ENCODE measurements around the gene SYTL3.
"Not testable (repeated sequence)": the region's sequence is repeated elsewhere in the genome, so short reads cannot be mapped to it uniquely, and the experiment has no call there.

Gene SYTL3

DNA sequence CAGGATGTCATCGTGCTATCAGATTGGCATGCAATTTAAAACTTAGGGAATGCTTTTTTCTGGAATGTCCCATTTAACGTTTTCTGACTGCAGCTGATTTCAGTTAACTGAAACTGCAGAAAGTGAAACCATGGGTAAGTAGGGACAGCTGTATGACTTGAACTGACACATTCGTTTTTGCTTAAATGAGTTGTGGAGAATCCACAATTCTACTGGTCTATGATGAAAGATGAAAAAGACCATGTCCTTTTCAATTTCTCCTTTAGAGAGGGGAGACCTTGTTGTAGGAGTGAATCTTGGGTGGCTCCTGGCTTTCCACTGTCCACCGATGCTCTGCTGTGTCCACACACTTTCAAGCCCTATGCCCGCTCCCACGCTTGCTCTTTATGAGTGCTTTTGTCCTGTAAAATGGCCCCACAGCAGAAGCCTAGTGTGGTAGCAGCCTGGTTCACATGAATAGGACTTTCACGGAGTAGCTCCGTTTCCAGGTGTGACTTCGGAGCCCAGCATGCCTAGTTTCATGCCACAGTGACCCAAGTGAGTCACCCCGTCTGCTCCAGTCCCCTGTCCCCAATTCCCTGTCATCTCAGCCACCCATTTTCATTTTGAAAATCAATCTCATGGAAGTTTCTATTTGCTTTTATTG, 27.2 kb upstream of the SYTL3 start:
- no peak for DNase-seq

GRCh38 chr6:158624684-158625682, 24.9 kb upstream of the SYTL3 start:
- no peak for DNase-seq

DNA sequence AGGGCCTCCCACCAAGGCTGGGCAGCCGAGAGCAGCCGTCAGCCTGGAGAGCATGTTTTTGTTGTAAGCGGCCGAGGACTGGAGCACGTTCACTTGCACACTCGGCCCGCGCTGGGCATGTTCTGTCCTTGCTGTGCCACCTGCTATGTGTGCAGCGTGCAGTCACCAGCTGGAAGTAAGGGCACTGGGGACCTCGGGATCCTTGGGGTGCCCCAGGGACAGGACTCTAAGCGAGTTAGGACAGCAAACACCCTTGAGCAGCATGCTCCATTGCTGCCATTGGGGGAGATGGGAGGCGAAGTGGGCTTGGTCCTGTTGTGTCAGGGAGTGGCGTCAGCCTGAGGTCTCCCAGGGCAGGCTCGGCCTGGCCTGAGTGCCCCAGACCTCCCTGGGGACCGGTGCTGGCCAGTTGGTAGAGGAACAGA, 24.0 kb upstream of the SYTL3 start:
- no peak for DNase-seq

- no peak for DNase-seq
Measured at GRCh38 chr6:158626360-158627167, 23.3 kb upstream of the SYTL3 start.

GRCh38 chr6:158627168-158627939, 22.5 kb upstream of the SYTL3 start:
- no peak for DNase-seq

- DNase-seq, result no peak
Measured at GRCh38 chr6:158627940-158628211, 22.0 kb upstream of the SYTL3 start.

- no peak for DNase-seq
Measured at GRCh38 chr6:158628542-158628941, 21.3 kb upstream of the SYTL3 start.

GRCh38 chr6:158629367-158630221, 20.3 kb upstream of the SYTL3 start:
- no peak for DNase-seq

DNA sequence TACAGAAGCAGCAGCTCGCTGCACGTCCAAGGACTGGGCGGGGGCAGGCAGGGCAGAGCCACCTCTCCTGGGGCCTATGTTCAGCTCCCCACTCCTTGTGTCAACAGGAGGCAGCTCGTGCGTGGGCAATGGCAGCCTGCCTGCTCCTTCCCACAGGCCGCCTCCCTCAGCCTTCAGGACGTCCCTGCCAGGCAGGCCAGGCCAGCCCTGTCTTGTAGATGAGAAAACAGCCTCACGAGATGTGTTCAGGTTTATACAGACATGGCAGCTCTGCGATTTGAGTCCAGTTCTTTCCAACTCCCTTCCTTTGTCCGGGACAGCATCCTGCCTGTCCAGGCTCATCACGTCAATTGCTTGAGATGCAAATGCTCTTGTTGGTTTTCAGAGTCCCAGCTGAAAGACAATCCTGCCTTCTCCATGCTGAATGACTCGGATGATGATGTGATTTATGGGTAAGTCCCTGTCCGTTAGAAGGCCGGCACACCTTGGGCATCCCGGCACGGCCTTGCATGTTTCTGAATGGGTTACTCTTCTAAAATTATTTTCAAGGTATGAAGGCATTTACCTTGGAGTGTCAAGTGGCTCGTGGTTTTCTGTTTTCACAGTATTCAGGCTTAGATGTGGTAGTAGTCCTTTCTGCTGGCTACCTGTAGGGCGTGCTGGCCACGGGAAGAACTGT, 18.8 kb upstream of the SYTL3 start:
- DNase-seq, result no peak

GRCh38 chr6:158631678-158632537, 17.9 kb upstream of the SYTL3 start:
- no peak for DNase-seq

DNA sequence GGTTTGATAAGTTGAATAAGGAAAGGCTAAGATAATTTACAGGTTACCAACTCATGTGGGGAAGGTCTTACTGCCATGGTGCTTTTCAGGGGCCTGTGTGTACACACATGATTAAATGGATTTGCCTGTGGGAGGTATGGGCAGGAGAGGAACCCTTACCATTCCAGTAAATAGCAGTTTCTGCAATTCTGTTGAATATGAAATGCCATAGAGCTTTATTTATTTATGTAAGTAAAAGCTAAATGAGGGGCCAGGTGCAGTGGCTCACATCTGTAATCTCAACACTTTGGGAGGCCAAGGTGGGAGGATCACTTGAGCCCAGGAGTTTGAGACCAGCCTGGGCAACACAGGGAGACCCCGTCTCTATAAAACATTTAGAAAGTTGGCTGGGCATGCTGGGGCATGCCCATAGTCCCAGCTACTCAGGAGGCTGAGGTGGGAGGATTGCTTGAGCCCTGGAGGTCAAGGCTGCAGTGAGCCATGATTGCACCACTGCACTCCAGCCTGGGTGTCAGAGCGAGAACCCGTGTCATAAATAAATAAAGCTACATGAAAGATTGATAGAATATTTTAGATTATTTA, 17.2 kb upstream of the SYTL3 start:
- not testable (repeated sequence) for DNase-seq

DNA sequence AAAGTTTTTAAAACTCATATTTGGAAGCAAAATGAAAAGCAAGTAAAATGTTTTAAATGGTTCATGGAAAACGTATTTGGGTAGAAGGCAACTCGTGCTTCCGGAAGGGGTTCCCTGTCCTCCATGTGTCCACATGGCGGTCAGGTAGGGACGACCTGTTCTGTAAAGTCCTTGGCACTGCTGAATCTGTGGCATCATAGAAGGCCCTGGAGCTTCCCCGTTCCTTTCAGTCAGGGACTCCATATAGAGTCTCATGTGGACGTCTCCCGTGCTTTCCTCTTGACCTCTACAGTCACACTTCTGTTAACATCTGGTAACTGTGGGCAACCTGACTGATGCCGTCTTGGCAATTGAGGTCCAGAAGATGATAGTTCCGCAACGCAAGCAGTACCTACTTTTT, 16.7 kb upstream of the SYTL3 start:
- no peak for DNase-seq

DNA sequence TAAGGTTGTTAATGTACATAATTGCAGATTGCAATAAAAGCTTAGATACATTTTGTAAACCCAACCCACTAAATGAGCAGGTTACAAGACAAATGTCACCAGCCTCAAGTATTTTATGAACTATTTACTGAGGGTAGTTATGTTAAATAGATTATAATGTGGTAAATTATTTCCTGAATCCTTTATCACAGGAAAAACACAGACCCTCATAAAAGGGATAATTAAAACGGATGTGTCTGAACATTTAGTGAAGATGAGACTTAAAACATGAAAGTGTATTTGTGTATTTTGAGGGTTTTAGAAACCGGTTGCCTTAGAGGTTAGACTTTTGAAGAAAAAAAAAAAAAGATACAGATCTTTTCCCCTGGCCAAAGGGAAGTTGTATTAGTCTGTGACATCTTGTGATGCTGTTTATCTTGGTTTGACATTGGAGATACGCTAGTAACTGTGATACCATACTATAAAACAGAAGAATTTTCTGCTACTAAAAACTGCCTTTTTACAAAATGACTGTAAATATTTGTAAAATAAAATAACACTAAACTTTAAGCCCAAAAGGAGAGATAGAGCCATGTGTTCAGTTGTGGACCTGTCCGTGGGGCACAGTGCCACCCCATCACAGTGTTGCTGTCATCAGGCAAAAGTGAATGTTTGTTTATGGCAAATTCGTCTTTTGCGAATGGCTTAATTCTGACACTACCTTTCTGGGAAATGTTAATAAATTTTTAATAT, 15.0 kb upstream of the SYTL3 start:
- no peak for DNase-seq

DNA sequence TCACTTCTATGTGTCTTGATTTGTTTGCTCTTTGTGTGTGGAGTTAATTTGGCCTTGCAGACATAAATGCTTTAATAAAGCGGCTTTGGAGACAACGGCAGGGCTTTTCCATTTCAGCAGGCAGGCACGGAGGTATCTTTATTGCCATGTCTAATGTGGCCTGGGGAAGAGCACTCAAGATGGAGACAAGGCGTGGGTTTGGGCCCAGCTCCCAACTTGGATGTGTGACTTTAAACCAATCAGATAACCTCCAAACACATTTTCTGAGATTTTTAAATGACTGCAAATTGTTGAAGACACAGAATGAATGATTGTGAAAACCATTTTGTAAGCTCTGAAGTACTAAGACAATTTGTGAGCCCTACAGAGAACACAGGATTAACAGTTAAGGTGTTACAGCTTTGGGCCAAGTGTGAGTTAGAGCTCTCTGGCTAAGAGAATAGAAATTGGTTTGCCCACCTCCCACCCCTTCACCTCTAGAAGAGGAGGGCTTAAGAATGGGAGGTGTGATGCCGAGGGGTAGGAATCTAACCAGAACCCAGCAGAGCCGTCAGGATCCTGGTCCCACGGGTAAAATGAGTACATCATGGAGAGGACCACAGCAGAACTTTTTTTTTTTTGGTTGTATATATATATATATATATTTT, 14.3 kb upstream of the SYTL3 start:
- DNase-seq, result no peak

DNA sequence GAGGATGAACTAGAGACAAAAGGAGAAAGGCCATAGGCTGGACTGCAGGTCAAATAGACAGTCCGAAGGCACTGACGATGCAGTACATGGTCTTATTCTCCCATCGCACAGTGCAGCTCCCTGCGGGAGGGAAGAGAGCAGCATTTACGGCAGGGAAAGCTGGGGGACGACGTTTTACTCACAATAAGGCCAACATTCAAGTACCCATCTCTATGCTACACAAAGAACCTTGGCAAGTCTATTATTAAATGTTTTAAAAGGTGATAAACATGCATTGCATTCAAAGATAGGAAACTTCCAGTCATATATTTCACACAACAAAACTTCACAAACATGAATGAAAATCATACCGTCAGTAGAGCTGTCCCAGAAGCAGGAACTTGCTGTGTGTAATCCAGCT, 13.1 kb upstream of the SYTL3 start:
- DNase-seq, result no peak

DNA sequence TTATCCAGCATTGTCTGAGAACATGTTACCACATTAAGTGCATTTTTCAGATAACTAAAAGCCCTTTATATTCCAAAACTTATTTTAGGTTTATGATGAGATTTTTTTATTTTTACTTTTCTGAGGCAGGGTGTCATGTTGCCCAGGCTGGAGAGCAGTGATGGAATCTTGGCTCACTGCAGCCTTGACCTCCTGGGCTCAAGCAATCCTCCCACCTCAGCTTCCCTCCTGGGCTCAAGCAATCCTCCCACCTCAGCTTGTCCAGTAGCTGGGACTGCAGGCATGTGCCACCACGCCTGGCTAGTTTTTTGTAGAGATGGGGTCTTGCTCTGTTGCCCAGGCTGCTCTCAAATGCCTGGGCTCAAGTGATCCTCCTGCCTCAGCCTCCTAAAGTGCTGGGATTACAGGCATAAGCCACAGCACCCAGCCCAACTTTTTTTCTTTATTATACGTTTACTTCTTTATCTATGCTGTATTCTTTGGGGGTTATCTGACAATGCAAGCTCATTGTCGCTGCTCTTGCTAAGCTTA, 11.5 kb upstream of the SYTL3 start:
- DNase-seq, result no peak

DNA sequence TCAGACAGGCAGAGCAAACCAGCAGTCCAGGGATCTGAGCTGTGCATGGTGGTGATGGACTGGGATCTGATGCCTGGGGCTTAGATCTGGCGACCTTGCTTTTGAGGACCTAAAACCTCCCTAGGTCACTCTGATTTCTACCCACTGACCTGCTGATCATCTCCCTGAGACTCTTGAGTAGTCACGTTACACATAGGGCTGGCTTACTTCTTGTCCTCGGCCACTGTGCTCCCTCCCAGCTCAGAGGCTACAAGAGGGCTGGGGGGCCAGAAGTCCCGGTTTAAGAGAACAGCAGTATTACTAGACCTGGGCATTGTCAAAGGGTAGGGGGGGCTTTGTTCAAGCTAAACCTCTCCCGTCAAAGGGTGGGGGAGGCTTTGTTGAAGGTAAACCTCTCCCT, 10.8 kb upstream of the SYTL3 start:
- DNase-seq, result no peak

DNA sequence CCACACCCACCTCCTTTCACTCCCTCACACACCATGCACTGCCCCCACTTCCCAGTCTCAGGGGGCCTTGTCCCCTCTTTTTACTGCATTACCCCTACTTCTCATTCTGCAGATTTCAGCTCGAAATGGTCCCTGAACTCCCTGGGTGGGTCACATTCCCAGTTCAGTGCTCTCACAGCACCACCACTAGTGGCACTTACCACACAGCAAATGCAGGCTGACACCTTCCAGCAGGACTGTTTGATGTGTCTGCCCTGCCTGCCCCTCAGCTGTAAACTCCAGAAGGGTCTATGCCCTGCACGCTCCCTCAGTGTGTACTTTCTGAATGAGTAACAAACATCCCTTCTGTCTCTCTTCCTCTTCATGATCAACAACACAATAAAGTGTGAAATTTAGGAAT, 9.3 kb upstream of the SYTL3 start:
- DNase-seq, result no peak

All from NCI-H446 (cell line).